ENCODE data around the gene ULK4. TPM values are rescaled to one million over a fixed set of nuclear protein-coding genes. Genes with fewer than 3 reads are reported as not detected.
A peak's percentile ranks its signal among the peaks of the same experiment; 100 is the strongest.
"Not testable (repeated sequence)": the region's sequence is repeated elsewhere in the genome, so short reads cannot be mapped to it uniquely, and the experiment has no call there.

Gene ULK4
- total RNA-seq, 2 experiments from 2014 or later: 6.8 to 6.9 TPM

DNA sequence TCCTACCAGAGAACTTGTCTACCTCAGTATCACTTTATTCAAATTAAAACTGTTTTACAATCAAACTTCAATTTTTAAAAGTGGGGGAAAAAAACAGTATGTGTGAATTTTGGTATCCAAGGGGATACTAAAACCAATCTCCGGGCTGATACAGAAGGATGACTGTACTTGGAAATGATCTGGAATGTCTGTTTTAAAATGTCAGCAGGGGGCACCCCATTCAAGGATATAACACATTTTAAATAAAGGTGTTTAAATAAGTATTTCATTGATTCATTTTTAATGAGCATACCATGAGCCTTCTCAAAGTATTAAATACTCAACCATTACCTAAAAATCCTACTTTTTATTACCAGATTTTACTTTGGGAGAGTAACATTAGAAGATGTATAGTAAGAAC lies 67.9 kb downstream of the ULK4 start:
- Mint-ChIP-seq H3K4me3 (no peak overlapping the region), H3K9me3 (peaks cover 9% of the 10 kb centered on the region), H3K4me1 (ENCODE audit: low read depth) (no peaks in the 10 kb centered on the region), H3K27me3 (no peaks in the 10 kb centered on the region), H3K36me3 (ENCODE audit: low read depth) (peaks cover 15% of the 10 kb centered on the region), H3K27ac (no peak overlapping the region)
- DNase-seq (peak; percentile 13), ATAC-seq (no peak)
- TF ChIP-seq, protein P1, sequence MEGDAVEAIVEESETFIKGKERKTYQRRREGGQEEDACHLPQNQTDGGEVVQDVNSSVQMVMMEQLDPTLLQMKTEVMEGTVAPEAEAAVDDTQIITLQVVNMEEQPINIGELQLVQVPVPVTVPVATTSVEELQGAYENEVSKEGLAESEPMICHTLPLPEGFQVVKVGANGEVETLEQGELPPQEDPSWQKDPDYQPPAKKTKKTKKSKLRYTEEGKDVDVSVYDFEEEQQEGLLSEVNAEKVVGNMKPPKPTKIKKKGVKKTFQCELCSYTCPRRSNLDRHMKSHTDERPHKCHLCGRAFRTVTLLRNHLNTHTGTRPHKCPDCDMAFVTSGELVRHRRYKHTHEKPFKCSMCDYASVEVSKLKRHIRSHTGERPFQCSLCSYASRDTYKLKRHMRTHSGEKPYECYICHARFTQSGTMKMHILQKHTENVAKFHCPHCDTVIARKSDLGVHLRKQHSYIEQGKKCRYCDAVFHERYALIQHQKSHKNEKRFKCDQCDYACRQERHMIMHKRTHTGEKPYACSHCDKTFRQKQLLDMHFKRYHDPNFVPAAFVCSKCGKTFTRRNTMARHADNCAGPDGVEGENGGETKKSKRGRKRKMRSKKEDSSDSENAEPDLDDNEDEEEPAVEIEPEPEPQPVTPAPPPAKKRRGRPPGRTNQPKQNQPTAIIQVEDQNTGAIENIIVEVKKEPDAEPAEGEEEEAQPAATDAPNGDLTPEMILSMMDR (IDR thresholded peaks at IDR 0.05): peak; percentile 60
- CTCF ChIA-PET: interaction anchor here (1.0 to 2.5 kb wide), 2 partner anchors 205 to 297 kb away, joined by 5 to 22 read pairs; no protein-coding TSS in a partner anchor
- intact Hi-C loops (cut with micrococcal nuclease): loop anchor here (2.0 to 10.0 kb wide), 2 partner anchors 205 to 301 kb away; no protein-coding TSS in a partner anchor
- POLR2A ChIA-PET: no interaction called here

DNA sequence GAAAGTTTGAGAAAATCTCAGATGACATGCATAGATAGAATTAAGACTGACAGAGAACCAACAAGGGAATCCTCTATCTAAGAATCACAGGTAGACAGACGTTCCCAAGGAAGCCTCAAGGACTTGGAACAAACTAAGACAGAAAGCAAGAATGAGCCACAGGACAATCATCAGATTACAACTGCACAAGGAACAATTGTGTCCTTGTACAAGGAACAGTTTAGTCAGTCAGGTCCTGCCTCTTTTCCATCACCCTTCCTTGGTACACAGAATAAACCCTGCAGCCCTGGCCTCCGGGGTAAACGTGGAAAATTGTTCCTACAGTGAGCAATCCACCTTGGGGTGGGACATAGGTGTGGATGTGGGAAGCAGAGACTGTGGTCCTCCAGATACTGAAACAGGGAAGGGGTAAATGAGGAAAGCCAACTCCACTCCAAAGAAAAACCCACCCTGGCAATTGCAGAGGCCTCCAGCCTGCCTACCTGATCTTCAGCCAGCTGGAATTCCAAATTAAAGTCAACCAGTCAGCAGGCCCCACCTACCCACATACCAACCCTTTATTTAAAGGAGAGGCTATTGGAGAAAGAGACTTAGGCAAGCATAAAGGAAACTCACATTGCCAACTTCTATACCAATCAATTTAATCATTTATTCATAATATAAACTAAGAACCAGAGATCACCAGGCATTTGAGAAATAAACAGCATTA lies 73.4 kb downstream of the ULK4 start:
- Mint-ChIP-seq H3K36me3 (ENCODE audit: low read depth) (peaks cover 10% of the 10 kb centered on the region), H3K4me3 (no peak overlapping the region), H3K4me1 (ENCODE audit: low read depth) (no peaks in the 10 kb centered on the region), H3K9me3 (peaks cover 9% of the 10 kb centered on the region), H3K27ac (no peak overlapping the region), H3K27me3 (no peaks in the 10 kb centered on the region)
- POLR2A ChIA-PET: no interaction called here
- DNase-seq (no peak), ATAC-seq (no peak)
- intact Hi-C loops (cut with micrococcal nuclease): no loop called here
- CTCF ChIA-PET: interaction anchor here (1.1 kb wide), 1 partner anchor 211 kb away, joined by 6 read pairs; no protein-coding TSS in a partner anchor
- TF ChIP-seq, protein P1 (IDR thresholded peaks at IDR 0.05): no peak

DNA sequence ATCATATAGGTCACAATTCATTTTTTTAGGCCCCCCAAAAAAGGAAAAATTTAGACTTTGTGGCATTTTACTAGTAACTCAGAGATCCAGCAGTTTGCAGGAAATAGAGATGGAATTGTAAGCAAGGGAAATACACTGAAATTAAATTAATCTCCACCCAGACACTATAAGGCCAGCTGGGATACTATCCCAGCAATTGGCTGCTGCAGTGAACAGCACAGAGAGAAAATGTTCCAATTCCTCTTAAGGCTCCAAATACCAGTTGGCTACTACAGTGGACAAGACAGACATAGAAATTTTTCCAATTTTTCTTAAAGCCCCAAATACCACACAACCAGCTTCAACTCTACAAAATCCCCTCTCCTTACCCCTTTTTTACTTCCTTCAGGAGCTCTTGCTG lies 78.9 kb downstream of the ULK4 start:
- H3K36me3 Mint-ChIP-seq (ENCODE audit: low read depth): no peaks in the 10 kb centered on the region
- H3K27ac Mint-ChIP-seq: no peak overlapping the region
- no peaks in the 10 kb centered on the region for H3K4me1 Mint-ChIP-seq (ENCODE audit: low read depth)
- TF ChIP-seq, protein P1 (IDR thresholded peaks at IDR 0.05): no peak
- ATAC-seq: no peak
- no peaks in the 10 kb centered on the region for H3K9me3 Mint-ChIP-seq
- DNase-seq: no peak
- ChIA-PET POLR2A (no interaction called here), CTCF (interaction anchor here (1.0 to 3.2 kb wide), 5 partner anchors 11 to 1299 kb away, joined by 3 to 22 read pairs (median 4); no protein-coding TSS in a partner anchor)
- no peaks in the 10 kb centered on the region for H3K27me3 Mint-ChIP-seq
- no peak overlapping the region for H3K4me3 Mint-ChIP-seq
- intact Hi-C loops (cut with micrococcal nuclease): no loop called here

DNA sequence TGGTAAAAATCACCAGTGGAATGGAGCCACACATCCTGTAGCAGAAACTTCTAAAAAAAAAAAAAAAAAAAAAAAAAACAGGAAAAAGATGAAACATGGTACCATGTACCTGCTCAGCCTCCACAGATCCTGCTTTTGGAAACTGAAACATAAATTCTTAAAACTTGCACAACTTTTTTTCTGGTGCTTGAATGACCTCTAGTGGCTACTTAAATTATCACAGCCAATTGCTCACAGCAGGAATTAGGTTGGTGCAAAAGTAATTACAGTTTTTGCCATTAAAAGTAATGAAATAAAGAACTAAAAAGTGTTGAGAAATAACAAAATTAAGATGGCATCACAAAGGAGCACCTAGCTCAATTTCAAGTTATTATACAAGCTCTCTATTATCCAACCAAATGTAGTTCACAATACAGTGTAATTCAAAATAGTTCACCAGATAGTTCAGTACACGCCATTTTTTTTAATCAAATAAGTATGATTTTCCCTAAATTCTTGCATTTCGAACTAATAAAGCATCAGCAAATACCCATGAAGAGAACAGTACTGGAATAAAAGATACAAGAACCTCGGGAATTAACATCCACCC lies 80.6 kb downstream of the ULK4 start:
- CTCF ChIA-PET: interaction anchor here (0.6 to 3.2 kb wide), 4 partner anchors 217 to 1555 kb away, joined by 3 to 22 read pairs (median 5); no protein-coding TSS in a partner anchor
- no peaks in the 10 kb centered on the region for H3K4me1 Mint-ChIP-seq (ENCODE audit: low read depth)
- no peaks in the 10 kb centered on the region for H3K27me3 Mint-ChIP-seq
- ATAC-seq (no peak), DNase-seq (peak; percentile 2)
- intact Hi-C loops (cut with micrococcal nuclease): loop anchor here (2.0 kb wide), 1 partner anchor 1301 kb away; no protein-coding TSS in a partner anchor
- H3K4me3 Mint-ChIP-seq: no peak overlapping the region
- no peak overlapping the region for H3K27ac Mint-ChIP-seq
- POLR2A ChIA-PET: no interaction called here
- no peaks in the 10 kb centered on the region for H3K36me3 Mint-ChIP-seq (ENCODE audit: low read depth)
- TF ChIP-seq, protein P1 (IDR thresholded peaks at IDR 0.05): peak; percentile 71
- H3K9me3 Mint-ChIP-seq: no peaks in the 10 kb centered on the region

DNA sequence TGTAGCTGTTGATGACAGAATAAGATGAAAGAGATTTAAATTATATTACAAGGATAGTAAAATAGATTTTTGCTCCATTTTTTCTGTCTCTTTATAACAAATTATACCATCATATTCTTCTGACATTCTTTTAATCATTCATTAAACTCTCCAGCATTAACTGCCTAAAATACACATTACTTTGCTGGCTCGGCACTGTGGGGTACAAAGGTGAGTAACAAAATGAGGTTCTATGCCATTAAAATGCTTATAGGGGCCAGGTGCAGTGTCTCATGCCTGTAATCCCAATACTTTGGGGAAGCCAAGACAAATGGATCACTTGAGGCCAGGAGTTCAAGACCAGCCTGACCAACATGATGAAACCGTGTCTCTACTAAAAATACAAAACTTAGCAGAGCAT lies 81.5 kb downstream of the ULK4 start:
- no peak overlapping the region for H3K4me3 Mint-ChIP-seq
- no peak overlapping the region for H3K27ac Mint-ChIP-seq
- TF ChIP-seq, protein P1 (IDR thresholded peaks at IDR 0.05): no peak
- H3K9me3 Mint-ChIP-seq: no peaks in the 10 kb centered on the region
- H3K27me3 Mint-ChIP-seq: no peaks in the 10 kb centered on the region
- CTCF ChIA-PET: interaction anchor here (1.1 to 1.5 kb wide), 3 partner anchors 1296 to 1299 kb away, joined by 3 to 4 read pairs (median 4); no protein-coding TSS in a partner anchor
- H3K4me1 Mint-ChIP-seq (ENCODE audit: low read depth): no peaks in the 10 kb centered on the region
- POLR2A ChIA-PET: no interaction called here
- intact Hi-C loops (cut with micrococcal nuclease): loop anchor here (2.0 kb wide), 1 partner anchor 1300 kb away; no protein-coding TSS in a partner anchor
- H3K36me3 Mint-ChIP-seq (ENCODE audit: low read depth): no peaks in the 10 kb centered on the region
- DNase-seq (no peak), ATAC-seq (no peak)

DNA sequence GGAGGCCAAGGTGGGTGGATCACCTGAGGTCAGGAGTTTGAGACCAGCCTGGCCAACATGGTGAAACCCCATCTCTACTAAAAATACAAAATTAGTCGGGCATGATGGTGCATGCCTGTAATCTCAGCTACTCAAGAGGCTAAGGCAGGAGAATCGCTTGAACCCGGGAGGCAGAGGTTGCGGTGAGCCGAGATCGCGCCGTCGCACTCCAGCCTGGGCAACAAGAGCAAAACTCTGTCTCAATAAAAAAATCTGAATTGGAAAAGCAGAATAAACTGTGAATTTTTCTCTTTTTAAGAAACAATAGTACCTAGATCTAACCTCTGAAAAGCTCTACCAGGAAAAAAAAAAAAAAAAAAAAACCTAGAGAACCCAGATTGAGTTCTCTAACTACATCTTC lies 84.2 kb downstream of the ULK4 start:
- POLR2A ChIA-PET; H3K4me3 Mint-ChIP-seq; H3K4me1 Mint-ChIP-seq (ENCODE audit: low read depth); H3K27ac Mint-ChIP-seq; H3K27me3 Mint-ChIP-seq; DNase-seq; H3K9me3 Mint-ChIP-seq; H3K36me3 Mint-ChIP-seq (ENCODE audit: low read depth); ATAC-seq; intact Hi-C loops (cut with micrococcal nuclease): not testable (repeated sequence)
- CTCF ChIA-PET: interaction anchor here (1.1 kb wide), 1 partner anchor 1293 kb away, joined by 3 read pairs; no protein-coding TSS in a partner anchor

Data from activated CD8-positive, alpha-beta T cell treated with anti-CD3 and anti-CD28 coated beads for 36 hours (primary cell).